HG03280 (cell line): ENCODE results near the gene PDLIM3.

ENCODE experiments used
- ATAC-seq: cut with Tn5 transposase; IDR thresholded peaks from one replicate; pipeline ENCODE4 v1.9.1; 2021; ENCODE audit warnings: mild to moderate bottlenecking, moderate library complexity; ENCODE audit not compliant: unreplicated experiment

Gene PDLIM3

DNA sequence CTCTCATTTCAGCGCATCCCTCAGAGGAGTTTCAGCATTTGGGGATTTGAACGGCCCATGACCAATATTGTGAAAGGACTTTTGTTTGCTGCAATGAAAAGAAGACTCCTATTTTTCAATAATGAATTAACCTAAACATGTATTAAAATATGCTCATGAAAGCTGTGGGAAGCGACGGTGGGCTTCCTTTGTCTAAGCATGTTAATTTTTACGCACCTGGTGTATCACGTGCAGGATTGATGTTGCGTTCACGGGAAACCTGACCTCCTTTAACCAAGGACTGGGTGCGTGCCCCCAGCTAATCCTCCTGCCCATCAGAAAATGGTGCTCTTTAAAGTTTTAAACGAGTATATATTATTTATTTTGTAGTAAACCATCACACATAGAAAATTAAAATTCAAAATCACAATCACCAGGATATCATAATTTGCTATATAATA lies 63.2 kb downstream of the PDLIM3 start:
- ATAC-seq: no peak

DNA sequence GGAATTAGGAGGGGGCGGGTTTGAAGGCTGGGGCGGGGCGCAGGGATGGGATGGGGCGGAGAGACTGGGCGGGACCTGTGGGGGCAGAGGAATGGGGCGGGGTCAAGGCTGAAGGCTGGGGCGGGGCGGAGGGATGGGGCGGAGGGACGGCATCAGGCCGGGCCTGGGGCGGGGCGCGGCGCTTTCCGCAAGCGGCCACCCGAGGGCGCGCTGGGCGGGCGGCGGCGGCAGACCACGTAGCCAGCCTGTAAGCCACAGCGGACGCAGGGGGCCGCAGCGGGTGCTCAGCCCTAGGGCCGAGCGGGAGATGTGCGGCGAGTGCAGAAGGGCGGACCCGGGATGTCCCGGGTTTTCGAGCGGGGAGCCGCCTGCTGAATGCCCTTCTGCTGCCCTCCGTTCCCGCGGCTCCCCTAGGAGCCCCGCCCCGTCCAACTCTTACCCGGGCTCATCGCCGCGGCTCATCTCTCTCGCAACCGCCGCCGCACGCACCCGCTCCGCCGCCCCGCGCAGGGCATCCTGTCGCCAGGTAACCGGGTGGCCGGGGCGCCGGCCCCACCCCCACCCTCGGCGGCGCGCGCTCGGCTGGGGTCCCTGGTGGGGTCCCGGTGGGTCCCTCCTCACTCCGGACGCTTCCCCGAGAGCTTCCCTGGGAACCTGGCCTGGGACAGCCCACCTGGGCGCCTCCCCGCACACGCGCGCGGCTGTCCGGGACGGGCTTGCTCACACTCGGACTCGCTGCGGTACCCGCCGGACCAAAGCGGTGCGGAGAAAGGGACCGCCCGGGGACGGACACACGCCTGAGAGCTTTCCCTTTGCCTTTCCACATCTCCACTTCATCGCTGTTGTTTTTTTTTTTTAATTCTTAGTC lies 63.8 kb downstream of the PDLIM3 start, which contains the start of gene CCDC110:
Gene CCDC110, minus strand, starts transcription at position 499 of the 868 bp plus-strand sequence. Its CDS starts 50 bp downstream, at position 449.
- ATAC-seq: peak; percentile 93

DNA sequence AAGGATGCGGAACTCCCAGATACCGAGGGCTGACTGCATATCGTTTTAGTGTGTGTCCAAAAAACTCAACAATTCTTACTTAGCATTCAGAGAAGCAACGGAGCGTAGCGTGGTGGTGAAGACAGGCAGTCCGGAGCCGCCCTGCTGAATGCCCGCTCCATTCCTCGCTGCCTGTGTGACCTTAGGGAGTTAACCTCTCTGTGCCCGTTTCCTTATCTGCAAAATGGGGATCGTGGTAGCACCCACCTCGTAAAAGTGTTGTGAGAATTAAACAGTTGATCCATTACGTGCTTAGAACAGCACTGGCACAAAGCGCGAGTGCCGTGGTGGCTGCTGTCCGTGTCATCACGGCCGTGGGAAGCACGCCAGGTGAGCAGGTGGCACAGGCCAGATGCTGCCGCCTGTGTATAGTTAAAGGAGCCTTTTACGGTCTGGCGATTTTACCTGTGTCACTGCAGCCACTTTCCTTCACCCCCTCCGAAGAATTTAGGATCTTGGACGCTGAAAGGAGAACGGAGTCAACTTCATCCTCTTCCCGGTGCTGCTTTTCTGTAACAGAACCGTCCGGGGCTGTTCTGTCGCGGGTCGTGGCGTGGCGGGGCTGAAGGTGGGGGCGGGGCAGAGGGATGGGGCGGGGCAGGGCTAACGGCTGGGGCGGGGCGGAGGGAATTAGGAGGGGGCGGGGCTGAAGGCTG lies 64.7 kb downstream of the PDLIM3 start:
- no peak for ATAC-seq

DNA sequence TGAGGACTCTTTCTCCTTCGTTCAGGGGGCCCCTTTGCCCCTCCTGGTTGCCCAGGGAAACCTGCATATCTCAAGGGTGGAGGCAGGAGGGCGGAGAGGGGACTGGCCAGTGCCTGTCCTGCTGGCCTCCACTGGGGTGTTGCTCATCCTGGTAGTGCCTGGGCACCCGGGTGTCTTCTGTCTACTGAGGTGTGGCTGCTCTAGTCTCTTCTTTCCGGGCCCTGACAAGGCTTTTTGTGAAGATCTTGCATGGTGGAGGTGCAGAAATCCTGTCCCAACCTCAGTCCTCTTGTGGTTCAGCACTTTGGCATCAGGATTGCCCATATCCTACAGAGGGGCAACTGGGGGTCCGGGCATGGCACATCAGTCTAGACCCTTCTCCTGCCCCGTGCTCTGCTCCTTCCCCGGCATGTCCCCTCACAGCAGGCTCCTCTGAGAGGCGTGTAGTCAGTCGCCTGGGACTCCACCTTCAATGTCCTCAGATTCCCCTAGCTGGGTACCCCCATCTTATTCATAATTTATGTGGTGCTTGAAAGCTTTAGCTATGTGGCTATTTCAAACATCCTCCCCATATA lies 65.6 kb downstream of the PDLIM3 start:
- no peak for ATAC-seq

DNA sequence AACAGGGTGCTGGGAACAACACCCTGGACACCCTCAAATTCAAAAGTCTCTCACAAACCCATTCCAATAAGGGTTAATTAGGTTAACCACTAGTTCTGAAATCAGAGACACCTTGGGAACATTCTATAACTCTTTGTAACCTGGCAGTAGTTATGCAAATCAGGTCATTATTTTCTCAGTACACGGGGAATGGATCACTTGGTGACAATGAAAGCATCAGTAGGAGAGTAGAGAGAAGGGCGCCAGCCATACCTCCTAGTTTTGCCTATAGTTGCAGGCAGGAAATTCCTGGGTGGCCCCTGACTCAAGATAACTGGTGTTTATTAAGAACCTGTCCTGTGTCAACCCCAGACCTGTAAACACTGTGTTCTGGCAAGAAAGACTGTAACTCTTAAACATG lies 66.3 kb downstream of the PDLIM3 start:
- no peak for ATAC-seq

DNA sequence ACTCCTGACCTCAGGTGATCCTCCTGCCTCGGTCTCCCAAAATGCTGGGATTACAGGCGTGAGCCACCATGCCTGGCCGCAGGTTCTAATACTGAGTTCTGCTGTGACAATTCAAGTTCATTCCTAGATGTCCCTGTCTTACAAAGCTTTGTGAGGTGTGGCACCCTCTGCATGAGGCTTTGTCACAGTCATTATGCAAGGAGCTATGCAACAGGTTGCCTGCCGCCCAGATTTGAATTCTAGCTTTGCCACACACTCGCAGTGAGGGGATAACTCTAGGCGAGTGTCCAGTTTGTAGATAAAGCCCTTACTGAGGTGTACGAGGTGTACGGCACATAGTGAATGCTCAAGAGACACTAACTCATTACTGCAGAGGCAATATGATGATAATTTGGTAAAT lies 67.3 kb downstream of the PDLIM3 start:
- ATAC-seq: no peak

DNA sequence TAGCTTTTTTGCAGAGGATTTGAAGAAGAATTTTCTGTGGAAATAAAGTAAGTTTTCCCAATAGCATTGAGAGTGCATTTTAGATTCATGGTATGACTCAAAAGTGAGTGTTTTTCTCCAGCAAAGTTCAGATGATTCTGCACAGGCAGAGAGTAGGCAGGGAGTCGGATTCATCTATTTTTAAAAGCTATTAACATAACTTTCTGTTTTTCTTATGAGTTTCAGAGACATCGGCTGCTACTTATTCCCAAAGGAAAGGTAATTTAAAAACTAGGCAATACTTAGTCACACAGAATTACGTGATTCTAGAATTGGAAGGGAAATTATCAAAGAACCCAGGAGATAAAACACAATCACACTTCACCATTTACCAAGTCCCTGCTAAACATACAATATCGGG lies 68.2 kb downstream of the PDLIM3 start:
- no peak for ATAC-seq

DNA sequence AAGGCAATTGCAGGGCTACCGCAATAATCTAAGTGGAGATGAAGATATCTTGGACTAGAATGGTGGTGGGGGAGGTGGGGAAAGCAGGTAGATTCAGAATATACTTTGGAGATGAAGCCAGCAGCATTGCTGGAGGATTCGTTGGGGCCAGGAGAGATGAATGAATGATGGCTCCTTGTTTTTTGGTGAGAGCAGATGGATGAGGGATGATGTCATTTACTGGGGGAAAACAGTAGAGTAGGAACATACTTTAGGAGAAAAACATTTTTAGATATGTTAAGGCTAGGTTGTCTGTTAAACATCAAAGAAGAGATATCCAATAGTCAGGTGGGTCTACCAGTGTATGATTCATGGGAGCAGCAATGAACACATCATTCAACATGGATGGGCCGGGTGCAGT lies 69.6 kb downstream of the PDLIM3 start:
- no peak for ATAC-seq

DNA sequence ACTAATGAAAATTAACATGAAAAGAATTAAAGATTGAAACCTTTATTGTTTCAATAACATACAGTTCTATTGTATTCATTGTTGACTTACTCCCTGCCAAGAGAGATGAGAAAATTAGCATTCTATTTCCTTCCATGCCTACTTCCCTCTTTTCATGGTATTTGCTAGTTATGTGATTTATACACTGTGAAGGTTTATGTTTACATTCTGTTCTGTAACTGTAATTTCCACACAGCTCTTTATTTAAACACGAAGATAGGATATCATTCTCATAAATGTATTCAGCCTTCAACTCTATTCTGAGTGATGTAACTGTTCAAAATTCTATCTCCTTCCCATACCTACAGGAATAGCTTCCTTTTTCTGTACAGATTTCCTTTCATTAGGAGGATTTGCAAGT lies 70.4 kb downstream of the PDLIM3 start:
- ATAC-seq: no peak

DNA sequence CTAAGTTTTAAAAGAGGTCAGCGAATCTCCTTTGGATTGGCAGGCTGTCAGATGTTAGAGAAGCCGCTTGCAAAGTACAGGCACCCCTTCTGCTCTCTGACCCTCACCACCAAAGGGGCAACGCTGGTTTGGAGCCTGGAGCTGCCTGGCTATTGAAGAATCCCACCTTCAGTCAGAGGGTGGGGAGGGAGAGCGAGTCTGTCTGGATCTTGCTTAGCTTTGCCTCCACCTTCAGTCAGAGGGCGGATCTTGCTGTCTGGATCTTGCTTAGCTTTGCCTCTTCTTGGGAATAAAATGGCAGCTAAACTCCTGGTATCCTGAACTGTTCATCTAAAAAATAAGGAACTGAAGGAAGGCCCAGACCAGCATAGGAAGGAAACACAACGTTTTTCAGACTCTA lies 71.1 kb downstream of the PDLIM3 start:
- ATAC-seq: no peak

DNA sequence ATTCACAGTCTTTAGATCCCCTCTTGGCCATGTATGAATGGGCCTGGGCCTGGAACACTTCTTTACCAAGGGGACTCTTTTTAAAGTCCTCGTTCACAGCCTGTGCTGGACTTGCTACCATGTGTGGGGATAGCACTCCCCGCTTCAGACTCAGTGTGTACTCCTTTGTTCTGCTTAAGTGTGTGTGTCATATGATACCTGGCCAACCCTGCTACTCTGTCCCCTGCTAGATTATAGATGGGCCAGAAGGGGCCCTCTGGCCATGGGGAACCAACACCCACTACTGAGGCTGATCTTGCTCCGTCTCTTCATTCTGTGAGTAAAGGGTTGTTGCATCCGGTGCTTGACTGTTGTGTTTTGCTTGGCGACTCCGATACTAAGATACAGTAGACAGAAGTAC lies 71.8 kb downstream of the PDLIM3 start:
- ATAC-seq: no peak

DNA sequence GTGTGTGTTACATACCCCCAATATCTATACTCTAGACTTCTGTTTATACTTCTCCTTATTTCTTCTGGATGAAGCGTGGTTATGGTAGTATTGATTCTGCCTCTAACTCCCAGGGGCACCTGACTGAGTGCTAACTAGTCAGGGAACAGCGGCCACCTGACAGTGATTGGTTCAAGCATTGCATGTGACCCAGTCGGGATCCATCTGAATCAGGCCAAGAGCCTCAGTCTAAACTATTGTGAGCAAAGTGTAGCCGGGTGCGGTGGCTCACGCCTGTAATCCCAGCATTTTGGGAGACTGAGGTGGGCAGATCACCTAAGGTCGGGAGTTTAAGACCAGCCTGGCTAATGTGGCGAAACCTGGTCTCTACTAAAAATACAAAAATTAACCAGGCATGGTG lies 73.7 kb downstream of the PDLIM3 start:
- no peak for ATAC-seq

DNA sequence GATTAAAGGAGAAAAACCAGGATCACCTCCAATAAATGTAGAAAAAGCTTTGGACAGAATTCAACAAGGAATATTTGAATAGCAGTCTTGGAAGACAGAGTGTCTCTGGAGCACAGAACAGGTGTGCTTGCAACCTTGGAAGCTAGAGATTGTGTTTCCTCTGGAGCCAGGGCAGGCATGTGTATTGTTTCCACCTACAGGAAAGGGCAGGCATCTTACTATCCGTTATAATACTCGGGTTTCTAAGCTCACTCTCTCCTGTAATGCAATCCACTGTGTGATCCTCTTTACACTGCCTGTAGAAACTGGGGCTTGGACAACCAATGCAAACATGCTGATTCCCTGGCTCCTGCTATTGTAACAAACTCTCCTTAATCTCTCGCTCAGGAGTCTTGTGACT lies 78.2 kb downstream of the PDLIM3 start:
- ATAC-seq: no peak

DNA sequence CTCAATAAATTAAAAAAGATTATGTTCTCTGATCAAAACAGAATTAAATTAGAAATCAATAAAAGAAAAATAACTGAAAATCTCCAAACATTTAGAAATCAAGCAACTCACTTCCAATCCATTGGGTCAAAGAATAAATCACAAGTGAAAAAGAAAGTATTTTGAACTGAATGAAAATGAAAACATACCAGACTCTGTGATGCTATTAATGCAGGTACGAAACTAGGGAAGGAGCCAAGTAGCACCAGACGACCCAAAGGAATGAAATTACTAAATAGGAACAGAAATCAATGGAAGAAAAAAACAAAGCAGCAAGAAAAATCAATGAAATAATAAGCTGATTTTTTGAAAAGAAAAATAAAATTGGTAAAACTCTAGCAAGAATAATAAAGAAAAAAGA lies 79.2 kb downstream of the PDLIM3 start:
- no peak for ATAC-seq
